ENCODE data around the gene CD300A. TPM values are rescaled to one million over a fixed set of nuclear protein-coding genes. Genes with fewer than 3 reads are reported as not detected.
"Not testable (repeated sequence)": the region's sequence is repeated elsewhere in the genome, so short reads cannot be mapped to it uniquely, and the experiment has no call there.

Gene CD300A
- polyA plus RNA-seq, 3 donors: 1.5 TPM

DNA sequence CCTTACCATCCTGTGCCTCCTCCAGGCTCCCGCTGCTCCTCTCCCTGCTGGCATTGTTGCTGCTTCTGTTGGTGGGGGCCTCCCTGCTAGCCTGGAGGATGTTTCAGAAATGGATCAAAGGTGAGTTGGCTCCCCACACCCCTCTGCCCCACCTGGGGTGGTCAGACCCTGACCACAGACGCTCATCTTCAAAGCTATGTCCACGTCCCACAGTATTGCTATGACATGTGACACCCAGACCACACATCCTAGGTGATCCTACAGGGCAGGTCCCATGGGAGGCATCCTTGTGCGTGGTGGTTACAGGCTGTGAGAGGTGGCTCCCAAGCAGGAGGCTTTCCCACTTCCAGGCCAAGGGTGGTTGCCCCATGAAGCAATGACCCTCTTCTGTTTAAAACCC is 11.0 kb downstream of the CD300A start:
- no peak for DNase-seq

DNA sequence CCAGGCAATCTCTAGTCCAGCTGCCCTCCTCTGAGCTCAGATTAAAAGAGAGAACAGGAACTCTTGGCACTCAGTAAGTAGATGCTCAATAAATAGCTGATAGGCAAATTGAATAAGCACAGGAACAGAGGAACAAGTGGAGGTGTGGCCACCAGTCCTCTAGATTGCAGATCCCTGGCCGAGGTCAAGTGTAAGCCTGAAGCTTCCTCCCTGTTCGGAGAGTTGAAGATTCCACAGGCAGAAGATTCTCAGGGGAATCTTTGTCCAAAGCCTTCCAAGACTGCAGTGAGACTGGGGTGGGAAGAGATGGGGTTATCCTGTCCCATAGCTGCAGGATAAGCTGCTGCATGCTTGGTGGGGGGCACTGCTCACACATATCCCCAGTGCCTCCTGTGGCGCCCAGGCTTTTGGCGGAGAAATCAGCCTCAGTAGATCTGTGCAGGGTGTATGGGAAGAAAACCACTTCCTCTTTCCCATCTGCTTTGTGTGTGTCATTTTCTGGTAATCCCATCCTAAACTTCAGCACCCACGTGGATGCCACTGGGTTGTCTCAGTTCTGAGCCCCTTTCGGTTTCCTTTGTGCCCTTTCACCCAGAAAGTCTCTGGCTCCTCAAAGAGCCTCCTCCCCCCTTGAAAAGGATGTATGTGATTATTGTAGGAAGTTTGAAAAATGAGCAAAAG is 12.1 kb downstream of the CD300A start:
- DNase-seq: no peak

DNA sequence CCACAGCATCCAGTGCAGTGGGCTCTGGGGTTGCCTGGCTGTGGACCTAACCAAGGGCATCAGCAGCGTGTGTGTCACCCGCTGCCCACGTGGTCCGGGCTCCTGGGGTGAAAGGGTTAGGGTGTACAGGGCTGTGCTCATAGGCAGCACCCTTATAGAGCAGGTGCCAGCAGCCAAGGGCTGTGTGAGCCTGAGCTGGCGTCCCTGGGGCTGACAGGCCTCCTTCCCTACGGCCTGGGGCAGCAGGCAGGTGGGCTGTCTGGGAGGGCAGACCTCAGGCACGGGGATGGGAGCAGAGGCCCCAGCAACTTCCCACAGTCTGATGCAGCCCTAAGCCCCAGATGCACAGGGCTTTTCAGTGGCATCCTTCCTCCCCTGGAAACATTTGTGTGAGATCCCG is 13.9 kb downstream of the CD300A start:
- DNase-seq: no peak

DNA sequence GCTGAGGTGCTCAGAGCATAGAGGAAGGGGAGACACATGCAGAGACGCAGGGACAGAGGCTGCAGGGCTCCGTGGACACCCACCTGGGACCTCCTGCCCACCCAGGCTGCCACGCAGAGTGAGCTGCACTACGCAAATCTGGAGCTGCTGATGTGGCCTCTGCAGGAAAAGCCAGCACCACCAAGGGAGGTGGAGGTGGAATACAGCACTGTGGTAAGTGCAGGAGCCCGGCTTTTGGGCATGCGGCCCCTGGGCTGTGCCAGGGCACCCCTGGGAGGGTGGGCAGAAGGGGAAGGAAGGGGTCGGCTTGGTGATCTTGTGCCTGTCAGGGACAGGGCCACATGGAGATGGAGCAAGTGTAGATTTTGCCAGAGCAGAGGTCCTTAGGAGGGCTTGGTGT is 15.2 kb downstream of the CD300A start:
- DNase-seq: no peak

DNA sequence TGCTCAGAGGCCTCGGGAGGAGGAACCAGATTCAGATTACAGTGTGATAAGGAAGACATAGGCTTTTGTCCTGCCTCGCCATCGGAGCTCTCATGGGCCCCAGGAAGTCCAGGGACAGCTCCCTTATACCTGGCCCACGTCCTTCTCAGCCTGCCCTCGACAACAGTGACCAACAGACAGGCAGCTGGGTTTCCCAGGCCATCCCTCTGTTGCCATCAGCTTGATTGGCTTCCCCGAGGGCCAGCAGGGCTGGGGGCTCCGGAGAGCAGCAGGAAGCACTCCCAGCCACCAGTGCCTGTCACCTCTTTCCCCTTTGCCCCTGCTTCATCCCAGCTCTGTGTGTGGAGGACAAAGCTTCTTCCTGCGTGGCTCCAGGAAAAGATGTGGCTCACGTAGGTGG is 17.6 kb downstream of the CD300A start:
- no peak for DNase-seq

DNA sequence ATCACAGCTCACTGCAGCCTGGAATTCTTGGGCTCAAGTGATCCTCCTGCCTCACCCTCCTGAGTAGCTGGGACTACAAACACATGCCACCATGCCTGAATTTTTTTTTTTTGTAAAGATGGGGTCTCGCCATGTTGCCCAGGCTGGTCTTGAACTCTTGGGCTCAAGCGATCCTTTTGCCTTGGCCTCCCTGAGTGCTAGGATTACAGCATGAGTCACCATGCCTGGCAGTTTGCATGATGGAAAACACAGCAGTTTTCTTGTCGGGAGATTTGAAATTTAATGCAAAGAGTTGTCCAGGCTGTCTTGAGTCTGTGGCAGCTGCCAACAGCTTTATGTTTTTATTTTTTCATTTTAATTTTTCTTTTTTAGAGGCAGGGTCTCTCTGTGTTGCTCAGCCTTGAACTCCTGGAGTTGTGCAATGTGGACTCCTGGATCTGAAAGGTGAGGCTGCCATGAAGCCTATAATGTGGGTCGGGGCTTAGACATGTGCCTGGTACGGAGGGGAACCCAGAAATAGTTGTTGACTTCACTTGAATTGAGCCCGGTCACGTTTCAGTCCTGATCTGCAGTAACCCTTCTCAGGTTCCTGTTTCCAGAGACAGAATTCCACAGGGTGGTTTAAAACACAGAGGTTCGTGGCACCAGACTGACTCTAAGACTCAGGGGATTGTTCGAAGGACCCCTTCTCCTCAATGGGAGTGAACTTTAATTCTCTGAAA is 18.7 kb downstream of the CD300A start:
- no peak for DNase-seq

DNA sequence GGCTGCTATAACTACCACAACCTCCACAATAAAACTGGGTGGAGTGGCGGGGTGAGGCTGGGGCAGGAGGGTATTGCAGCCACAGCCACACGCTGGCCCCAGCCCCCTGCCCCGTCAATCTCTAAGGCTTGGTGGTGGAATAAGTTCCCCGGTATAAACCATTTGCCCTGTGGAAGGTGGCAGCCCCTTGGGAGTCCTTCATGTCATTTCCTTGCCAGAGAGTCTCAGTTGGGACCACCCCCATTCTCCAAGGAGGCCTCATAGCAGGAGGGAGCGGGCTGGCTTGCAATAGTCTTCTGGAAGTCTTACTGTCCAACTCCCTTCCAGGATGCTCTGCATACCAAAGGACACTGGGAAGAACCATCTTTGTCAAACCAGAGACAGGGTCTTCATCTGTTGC is 19.4 kb downstream of the CD300A start:
- no peak for DNase-seq

DNA sequence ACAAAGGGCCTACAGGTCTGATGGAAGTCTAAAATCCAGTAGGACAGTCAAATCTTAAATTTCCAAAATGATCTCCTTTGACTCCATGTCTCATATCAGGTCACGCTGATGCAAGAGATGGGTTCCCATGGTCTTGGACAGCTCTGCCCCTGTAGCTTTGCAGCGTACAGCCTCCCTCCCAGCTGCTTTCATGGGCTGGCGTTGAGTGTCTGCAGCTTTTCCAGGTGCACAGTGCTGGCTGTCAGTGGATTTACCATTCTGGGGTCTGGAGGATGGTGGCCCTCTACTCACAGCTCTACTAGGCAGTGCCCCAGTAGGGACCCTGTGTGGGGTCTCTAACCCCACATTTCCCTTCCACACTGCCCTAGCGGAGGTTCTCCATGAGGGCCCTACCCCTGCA is 21.8 kb downstream of the CD300A start:
- not testable (repeated sequence) for DNase-seq

DNA sequence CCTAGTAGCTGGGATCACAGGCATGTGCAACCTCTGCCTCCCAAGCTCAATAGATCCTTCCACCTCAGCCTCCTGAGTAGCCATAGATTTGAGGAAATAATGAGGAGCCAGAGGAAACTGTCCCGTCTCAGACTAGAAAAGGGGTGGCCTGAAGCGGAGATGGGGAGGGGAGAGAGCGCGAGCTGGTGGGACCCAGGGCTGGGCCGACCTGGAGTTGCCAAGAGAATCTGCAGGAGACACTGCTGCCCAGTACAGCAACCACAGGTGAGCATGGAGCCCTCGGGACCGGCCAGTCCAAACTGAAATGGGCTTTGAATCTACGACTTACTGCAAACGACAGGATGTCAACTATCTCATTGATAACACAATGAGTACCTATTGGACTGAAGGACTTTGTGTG is 24.3 kb downstream of the CD300A start:
- DNase-seq: no peak

DNA sequence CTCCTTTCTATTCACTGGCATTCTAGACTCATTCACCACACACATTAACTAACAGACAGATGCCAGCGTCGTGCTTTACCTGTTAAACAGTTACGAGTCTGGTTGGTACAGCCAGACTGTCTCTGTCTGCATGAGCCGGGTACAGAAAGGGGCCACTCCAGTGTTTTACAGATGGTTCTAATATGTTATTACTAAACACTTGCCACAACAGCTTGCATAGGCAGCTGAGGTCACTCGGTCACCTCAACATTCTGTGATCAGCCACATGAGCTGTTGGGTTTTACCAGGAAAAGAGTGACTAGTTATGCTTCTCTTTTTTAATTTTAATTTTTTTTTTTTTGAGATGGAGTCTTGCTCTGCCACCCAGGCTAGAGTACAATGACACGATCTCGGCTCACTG is 25.2 kb downstream of the CD300A start:
- no peak for DNase-seq

DNA sequence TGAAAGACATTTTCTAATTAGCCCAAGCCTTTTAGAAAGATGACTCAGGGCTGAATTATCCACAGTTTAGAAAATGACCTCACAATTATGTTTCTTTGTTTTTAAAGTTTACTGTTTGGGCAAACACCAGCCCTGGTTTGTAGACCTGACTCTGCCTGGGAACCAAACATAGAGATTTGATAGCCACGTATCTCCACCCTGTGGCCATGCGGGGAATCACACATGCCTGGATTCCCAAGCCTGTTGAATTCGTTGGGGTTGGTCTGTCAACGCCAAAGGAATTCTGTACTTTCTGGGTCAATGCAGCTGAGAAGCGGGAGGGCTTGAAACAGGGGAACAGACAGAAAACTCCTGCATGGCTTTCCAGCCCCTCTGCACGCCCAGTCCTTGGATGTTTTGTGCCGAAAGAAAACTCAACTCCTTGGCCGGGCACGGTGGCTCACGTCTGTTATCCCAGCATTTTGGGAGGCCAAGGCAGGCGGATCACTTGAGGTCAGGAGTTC is 26.9 kb downstream of the CD300A start:
- peak; percentile 79 for DNase-seq

DNA sequence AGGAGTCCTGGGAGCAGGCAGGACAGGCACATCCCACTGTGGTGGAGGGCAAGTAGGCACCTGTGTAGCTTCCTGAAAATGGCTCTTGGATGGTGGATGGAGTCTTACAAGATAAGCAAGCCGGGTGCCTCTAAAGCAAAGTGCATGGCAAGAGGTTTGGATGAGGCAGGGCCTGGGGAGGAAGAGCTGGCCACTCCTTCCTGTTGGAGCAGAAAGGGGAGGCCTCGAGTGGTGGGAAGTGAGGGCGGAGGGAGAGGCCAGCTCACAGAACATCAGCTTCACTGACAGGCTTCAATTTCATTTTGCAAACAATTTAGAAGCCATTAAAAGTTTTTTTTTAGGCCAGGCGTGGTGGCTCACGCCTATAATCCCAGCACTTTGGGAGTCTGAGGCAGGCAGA is 31.0 kb downstream of the CD300A start:
- no peak for DNase-seq

DNA sequence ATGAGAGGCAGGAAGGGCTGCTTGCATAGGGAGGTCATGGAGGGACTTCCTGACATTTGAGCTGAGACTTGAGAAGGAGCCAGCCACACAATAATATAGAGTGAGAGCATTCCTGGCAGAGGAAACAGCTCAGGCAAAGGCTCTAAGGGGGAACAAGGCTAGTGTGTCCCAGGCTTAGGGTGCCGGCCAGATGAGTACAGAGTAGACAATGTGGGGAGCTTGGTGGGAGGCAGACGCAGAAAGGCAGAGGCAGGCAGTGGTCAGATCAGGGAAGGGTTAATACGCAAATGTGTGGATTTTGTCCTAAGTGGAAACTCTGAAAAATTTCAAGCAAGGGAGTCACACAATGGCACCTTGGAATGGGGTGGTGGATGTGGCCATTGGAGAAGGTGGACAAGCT is 33.6 kb downstream of the CD300A start:
- DNase-seq: no peak

DNA sequence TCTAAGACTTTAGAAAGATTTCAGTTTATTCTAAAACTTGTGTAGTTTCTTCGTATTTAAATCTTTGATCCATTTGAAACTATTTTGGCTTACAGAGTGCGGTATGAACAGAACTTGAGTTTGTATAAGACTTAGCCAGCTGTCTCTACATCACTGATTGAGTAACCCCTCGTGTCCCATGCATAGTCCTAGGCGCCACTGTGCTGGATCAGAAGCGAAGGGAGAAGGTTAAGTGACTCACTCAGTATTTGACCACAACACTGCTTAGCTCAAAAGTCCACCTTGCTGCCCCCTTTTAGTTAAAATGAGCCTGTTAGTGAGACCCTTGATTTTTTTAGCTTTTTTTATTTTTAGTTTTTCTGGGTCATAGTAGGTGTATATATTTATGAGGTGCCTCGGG is 36.4 kb downstream of the CD300A start:
- no peak for DNase-seq

DNA sequence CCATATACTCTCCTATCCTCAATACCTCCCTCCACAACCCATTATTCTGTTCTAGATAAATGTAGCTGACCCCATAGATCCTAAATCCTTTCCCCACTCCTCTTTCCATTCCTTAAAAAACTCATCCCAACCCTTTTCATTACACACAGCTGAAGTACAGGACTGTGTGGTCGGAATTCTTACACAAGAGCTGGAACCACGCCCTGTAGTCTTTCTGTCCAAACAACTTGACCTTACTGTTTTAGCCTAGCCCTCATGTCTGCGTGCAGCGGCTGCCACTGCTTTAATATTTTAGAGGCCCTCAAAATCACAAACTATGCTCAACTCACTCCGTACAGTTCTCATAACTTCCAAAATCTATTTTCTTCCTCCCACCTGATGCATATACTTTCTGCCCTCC is 37.5 kb downstream of the CD300A start:
- DNase-seq: not testable (repeated sequence)

DNA sequence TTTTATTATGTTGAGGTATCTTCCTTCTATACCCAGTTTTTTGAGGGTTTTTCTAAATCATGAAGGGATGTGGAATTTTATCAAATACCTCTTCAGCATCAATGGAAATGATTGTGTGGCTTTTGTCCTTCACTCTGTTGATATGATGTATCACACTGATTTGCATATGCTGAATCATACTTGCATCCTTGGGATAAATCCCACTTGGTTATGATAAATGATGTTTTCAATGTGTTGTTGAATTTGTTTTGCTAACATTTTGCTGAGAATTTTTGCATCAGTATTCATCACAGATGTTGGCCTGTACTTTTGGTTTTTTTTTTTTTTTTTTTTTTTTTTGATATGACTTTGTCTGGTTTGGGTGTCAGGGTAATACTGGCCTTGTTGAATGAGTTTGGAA is 41.7 kb downstream of the CD300A start:
- DNase-seq: no peak

DNA sequence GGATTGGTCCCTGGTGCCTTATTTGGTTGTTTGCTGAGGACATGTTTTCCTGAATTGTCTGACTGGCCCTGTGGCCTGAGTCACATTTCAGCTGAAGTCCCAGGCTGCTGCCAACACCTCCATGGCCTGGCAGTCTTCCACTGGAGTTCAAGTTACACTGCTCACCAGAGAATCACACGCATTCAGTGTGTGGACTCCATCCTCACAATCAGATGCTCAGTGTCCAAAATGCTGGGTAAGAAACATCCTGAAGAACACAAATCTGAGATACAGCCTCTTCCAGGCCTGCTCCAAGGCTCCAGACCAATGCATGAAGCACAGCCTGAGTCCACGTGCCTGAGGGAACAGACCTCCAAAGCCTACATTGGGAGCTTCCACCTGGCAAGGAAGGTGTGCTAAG is 45.6 kb downstream of the CD300A start:
- DNase-seq: no peak

DNA sequence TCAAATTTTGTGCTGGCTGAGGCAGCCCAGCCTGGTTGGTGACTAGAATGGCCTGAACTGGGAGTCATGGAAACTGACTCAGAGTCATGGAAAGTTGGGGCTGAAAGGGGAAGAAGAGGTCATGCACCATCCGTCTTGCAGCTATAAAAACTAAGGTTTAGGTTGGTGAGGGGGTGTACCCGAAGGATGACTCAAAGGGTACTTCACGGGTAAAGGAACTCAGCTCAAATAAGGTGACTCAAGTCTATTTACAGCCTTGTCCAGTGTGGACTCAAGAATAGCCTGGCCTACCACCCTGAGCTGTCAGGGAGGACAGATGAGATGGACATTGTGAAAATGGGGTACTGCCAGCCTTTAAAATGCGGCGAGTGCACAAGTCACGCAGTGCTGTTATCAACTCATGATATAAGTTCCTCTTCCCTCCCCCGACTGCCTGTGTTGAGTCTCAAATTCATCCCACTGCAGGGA is 46.2 kb downstream of the CD300A start:
- no peak for DNase-seq

DNA sequence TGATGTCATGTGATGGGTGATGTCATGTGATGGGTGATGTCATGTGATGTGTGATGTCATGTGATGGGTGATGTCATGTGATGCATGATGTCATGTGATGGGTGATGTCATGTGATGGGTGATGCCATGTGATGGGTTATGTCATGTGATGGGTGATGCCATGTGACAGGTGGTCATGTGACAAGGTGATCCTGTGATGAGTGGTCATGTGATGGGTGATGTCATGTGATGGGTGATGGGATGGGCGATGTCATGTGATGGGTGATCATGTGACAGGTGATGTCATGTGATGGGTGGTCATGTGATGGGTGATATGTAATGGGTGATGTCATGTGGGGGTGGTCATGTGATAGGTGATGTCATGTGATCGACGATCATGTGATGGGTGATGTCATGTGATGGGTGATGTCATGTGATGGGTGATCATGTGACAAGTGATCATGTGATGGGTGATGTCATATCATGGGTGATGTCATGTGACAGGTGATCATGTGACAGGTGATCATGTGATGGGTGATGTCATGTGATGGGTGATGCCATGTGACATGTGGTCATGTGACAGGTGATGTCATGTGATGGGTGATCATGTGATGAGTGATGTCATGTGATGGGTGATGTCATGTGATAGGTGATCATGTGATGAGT is 47.7 kb downstream of the CD300A start:
- DNase-seq: no peak

DNA sequence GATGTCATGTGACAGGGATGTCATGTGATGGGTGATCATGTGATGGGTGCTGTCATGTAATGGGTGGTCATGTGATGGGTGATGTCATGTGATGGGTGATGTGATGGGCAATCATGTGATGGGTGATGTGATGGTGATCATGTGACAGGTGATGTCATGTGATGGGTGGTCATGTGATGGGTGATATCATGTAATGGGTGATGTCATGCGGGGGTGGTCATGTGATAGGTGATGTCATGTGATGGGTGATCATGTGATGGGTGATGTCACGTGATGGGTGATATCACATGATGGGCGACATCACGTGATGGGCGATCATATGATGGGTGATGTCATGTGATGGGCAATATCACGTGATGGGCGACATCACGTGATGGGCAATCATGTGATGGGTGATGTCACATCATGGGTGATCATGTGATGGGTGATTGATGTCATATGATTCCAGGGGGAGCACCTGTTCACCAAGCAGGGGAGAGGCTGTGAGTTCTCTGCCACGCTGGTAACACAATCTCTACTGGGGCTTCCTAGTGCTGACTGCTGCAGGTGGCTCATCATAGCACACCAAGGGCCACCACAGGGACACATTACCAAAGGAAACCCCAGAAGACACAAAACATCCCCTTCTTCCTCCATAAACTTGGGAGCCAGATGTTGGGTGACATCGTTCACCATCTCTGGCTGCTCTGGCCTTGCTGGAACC is 48.3 kb downstream of the CD300A start:
- DNase-seq: no peak

DNA sequence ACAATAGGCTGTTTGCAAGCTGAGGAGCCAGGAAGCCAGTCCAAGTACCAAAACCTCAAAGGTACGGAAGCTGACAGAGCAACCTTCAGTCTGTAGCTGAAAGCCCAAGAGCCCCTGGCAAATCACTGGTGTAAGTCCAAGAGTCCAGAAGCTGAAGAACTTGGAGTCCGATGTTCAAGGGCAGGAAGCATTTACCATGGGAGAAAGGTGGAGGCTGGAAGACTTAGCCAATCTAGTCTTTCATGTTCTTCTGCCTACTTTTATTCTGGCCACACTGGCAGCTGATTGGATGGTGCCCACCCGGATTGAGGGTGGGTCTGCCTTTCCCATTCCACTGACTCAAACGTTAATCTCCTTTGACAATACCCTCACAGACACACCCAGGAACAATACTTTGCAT is 49.5 kb downstream of the CD300A start:
- DNase-seq: no peak

DNA sequence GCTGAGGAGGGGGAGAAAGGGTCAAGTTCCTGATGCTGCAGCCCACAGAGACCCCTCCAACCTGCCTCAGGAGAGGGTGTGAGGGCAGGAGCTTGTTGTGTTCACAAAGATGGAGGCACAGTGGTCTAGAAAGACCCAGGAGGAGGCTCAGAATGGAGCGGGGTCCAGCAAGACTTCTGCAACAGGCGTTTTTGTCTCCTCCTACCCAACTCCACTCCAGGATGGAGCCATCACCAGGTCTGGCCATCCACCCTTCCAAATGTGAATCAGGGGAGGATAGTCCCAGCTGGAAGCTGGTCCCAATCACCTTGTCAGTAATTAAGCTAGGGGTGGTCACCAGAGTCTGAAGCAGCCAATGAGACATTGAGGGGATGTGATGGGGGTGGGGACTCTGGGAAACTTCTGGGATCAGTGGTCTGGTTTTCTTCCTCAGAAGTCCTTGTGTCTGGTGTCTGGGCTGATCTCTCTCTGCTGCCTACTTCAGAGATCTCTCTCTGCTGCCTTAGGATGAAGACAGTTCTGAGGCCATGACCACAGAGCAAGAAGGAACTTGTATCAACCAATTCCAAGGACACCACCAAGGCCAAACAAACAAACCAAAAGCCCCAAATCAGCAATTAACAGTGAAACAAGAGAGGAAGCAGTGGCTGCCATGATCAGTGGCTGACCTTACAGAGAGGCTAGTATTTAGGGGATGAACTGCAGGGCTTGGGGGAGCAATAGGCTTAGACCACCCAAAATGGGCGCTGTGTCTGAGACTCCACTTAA is 50.3 kb downstream of the CD300A start:
- no peak for DNase-seq
